Measurements from ENCODE around the gene SERPINA5. TPM values are rescaled to one million over a fixed set of nuclear protein-coding genes. Genes with fewer than 3 reads are reported as not detected.

The SERPINA5 gene, protein sequence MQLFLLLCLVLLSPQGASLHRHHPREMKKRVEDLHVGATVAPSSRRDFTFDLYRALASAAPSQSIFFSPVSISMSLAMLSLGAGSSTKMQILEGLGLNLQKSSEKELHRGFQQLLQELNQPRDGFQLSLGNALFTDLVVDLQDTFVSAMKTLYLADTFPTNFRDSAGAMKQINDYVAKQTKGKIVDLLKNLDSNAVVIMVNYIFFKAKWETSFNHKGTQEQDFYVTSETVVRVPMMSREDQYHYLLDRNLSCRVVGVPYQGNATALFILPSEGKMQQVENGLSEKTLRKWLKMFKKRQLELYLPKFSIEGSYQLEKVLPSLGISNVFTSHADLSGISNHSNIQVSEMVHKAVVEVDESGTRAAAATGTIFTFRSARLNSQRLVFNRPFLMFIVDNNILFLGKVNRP
- 0.67 and 1.3 TPM in 2 replicates for total RNA-seq

DNA sequence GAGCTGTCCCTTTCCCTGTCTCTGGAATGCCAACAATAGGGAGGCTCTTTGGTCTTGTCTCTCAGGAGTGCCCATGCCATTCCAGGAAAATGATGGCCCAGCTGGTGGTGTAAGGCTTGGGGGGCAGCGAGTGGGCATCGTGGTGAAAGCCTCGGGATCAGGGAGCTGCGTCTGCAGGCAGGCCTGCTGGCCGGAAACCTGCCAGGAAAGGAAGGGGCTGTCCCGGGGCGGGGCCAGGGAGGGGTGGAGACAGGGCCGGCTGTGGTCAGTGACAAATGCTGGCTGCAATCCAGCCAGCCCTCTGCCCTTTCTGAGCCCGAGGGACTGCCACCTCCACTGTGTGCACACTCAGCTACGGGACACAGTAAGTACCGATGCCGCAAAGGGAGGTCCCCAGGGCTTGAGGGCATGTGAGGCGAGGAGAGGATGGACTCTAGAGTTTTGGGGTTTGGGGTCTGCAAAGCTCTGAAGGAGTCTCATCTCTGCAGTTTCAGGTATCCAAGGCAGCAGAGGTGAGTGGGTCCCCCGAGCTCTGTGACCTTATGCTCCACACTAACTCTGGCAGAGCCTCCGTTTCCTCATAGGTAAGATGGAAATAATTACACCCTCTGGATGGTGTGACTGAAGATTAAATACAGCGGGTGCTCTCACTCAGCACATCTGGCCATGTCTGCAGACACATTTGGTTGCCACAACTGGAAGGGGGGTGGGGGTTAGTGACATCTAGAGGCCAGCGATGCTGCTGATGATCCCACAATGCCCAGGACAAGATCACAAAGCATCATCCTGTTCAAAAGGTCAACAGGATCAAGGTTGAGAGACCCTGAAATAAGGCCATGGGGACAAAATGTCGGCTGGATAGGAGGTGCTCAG is at the start of gene SERPINA5:
Gene SERPINA5, plus strand, starts transcription at position 300 of the 873 bp plus-strand sequence. CDS start 5,937 bp downstream, outside the sequence.
- DNase-seq (ENCODE audit: low read depth, low spot score), result no peak

DNA sequence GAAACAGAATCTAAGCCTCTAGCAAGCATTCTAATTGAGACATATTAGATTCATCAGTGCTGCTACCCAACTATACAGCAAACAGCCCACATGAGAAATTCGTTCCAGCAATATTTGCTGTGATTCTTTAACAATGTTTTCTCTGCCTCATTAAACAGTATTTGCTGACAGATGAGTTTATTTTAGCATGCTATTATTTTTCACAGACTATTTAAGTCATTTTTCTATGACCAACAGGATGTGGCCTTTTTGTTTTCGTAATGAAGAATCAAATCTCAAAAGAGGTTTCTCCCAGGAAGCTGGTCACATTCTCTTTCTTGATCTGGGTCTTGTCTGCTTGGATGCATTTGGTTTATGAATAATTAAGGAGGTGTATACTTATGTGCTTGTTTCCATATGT is 48.8 kb upstream of the SERPINA5 start:
- DNase-seq (ENCODE audit: low read depth, low spot score), result no peak

DNA sequence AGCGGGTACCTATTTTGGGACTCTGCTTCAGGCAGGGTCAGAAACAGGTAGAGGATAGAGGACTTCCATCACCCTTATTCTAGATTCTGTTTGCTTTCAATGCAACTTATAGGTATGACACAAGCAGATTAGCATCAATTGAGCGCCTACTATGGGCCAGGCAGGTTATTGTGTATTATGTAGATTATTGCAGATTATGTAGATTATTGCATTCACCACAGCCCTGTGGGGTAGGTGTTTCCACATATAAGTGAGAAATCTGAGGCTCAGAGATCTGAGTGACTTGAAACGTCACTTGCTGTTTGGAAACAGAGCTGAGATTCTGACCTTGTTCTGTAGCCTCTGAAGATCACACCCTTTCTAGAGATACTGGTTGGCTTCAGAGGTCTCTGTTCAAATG is 45.7 kb upstream of the SERPINA5 start:
- no peak for DNase-seq (ENCODE audit: low read depth, low spot score)

DNA sequence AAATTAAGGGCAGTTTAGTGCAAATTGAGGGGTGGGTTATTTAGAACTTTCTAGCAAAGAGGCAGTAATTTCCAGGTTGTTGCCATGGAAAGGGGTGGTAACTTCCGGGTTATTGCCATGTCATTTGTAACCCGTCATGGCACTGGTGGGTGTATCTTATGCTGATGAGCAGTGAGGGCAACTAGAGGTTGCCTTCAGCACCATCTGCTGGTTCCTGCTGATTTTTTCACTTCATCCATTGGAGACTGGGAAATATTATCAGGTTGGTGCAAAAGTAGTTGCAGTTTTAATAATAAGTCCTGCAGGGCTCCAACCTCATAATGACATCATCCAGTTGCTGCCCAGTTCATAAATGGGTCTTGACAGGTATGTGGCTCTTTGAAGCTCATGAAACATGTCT is 44.4 kb upstream of the SERPINA5 start:
- no peak for DNase-seq (ENCODE audit: low read depth, low spot score)

DNA sequence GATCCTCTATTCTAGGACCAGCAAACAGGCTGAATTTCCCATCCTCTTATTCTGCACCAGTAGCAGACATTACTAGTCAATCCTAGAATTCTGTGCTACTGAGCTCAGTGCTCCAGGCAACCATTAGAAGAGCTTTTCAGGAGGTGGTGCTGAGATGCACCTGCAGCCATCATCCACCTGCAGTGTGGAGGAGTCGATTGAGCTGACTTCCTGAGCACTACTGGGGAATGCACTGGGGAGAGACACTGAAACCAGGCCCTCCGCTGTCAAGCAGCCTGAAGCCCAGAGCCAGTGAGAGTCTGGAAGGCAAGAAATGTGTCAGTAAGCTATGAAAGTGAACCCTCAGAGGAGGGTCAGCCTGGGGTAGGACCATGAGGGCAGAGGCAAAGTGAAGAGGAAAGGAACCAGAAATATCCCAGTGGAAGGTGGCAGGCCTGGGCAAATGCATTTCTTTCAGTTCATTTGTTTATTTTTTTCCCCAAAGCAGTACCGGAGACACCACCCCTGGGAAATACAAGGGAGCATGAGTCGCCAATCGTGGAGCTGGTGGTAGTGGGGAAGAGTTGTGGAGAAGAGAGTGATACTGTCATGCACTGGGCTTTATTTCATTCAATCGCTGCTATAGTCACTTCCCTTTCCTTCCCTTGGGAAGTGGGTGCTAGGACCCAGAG is 43.0 kb upstream of the SERPINA5 start:
- no peak for DNase-seq (ENCODE audit: low read depth, low spot score)

DNA sequence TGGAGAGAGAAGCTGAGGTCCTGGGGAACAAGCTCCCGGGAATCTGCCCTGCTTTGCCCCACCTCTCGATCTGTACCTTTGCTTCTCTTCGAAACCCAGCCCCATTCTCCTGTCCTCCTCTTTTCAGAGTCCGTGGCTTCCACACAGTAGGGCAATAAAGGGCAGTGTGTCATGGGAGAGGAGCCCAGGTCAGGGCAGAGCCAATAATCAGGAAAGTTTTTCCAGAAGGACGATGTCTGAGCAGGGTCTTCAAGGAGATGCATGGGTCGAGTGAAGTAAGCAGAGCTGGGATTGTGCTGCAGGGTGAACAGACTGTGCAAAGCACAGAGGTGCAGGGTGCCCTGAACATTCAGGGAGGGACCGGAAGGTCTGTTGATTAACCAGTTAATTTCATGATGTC is 42.0 kb upstream of the SERPINA5 start:
- DNase-seq (ENCODE audit: low read depth, low spot score), result no peak

DNA sequence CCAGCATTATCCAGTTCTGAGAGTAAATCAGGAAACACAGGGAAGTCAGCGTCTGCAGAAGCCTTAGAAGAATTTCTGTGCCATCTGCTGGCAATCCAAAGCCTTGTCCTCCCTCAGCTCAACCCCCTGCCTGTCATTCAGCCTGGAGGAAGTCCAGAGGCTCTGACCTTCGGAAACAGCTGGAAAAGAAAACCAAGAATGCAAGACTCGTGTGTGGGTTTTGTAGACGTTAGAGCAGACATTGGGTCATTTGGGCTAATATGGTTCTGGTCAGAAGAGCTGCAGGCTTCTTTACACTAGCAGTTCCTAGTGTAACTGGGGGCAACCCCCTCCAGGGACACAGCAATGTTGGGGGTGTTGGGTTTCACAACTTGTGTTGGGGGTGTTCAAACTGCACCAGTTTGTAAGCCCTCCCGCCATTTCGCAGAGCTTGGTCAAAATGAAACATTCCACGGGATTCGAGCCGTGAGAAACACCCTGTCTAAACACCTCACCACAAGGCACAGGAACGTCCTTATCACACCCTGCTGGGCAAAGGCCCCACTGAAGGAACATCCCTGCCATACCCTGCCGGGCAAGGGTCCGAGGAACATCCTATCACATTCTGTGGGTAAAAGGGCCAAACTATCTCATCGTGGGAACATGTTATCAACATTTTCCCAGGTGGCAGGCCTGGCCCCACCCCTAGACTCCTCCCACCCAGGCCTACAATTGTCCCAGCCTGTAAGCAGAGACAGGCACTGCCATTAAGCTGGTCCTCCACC is 41.0 kb upstream of the SERPINA5 start:
- peak; percentile 50 for DNase-seq (ENCODE audit: low read depth, low spot score)

DNA sequence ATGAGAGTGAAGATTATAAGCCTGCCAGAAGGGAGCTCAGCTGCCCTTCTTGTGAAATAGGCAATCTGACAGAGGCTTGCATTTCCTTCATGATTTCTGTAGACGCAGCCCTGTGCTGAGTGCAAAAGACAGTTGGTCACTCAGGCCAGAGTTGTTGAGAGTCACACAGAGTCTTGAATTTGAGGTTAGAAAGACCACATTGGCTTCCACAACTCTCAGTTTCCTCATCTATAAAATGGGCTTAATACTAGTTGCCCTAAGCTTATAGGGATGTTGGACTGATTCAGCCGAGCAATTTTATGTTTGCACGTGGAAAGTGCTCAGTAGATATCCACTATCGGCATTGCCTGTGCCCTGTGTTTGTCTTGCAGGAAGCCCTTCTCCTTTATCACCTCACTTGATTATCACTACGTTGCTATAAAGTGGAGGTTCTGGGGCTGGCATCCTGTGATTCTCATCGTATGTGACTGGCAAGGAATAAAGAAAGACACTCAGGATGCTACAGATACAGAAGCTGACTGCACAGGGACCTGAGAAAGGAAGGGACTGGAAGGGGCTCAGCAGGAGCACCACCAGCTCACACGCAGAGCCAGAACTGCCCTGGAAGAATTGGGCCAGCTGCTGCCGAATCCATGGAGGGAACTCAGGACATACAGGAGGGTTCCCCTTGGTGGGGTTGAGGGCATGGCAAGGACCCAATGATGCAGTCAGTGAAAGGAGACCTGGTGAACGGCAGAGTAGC is 39.8 kb upstream of the SERPINA5 start:
- DNase-seq (ENCODE audit: low read depth, low spot score), result no peak

DNA sequence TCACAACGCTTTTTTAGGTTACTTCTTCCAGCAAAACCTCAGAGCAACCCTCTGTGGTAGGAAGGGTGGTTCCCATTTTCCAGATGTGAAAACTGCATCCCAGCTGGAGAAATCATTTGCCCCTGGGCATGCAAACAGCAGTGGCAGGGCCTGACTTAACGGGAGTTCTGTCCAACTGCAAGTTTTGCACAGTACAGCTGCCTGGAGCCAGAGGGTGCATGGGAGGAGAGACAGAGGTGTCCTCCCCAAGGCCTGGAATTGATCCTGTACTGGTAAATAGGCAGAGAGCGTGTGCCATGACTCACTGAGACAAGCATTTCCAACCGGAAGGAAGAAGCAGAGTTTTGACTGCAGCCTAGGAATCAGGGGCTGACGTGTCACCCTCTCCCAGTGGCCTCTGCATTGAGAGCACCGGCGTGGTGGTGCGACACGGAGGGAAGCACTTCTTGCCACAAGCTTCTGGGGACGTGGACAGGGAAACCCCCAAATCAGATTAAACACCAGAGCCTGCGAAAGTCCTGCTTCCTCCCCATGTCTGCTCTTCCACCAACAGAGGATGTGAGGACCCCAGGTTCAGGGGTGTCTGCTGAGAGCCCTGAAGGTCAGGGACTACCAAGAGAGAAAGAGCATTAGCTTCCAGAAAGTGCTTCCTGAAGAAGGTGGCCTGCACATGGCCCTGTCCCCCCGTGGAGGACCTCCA is 39.0 kb upstream of the SERPINA5 start:
- DNase-seq (ENCODE audit: low read depth, low spot score), result peak; percentile 26

DNA sequence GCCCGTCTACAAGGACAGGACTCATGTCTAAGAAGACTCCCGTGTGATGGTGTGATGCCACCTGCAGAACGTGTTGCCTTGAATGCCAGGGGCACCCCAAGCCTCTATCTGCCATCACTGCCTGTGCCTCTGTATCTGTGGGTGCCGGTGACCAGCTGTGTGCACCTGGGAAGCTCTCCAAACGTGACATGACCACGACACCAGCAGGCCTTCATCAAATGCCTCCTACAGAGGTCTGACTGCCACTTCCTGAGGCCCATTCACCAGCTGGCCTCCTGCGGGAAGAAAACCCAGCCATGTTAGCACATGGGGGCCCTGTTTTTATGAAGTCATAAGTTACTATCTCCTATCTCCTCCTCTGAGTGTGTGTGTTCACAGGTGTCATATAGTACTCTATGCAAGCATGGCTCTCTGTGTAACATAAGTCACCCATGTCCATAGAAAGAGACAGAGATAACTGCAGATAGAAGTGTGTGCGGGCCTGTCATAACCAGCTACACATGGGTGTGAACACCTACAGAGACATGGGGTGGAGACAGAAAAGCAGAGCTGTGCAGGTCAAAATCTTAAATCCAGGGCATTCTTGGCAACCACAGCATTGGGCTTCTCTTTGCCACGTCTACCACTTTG is 38.3 kb upstream of the SERPINA5 start:
- no peak for DNase-seq (ENCODE audit: low read depth, low spot score)

DNA sequence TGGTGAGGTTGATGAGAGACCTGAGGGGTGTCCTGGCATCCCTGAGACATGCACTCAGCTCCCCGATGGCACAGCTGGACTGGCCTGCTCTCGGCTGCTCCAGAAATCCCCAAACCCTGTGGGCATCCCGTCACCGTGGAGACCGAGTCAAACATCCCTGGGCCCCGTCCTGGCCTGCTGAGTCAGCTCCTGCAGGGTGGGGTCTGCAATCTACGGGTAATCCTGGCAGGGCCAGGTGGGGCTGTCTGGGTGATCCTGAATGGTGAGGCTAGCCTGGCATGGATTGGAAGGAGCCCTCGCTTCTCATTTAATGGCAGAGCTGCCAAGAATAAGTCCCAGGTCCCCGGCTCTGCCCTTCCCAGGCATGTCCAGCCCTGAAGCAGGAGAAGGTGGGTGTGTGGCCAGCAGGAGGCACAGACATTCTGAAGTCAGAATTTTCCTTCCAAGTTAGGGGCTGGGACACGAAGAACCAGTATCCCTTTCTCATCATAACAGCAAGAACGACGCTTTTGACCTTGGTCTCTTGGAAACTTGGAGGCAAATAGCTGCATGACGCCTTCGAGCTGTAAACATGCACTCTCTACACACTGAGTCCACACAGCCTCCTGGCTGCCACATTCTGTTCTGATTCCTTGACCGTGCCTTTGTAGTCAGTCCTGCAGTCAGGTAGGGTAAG is 37.6 kb upstream of the SERPINA5 start:
- no peak for DNase-seq (ENCODE audit: low read depth, low spot score)

DNA sequence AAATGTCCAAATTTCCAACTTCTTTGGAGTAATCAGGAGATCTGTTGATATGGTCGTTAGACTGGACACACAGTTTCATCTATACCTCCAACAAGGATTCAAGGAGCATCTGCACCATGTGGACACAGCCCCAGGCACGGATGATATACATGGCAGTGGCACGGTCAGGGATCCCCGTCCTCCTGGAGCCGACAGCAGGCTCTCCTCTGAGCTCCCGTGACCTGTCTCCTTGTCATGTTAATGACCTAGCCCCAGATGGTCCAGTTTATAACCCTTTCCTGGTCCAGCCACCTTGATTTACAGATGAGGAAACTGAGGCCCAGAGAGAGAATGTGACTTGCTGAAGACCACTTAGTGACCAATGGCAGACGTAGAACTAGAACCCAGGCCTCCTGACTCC is 36.5 kb upstream of the SERPINA5 start:
- no peak for DNase-seq (ENCODE audit: low read depth, low spot score)

DNA sequence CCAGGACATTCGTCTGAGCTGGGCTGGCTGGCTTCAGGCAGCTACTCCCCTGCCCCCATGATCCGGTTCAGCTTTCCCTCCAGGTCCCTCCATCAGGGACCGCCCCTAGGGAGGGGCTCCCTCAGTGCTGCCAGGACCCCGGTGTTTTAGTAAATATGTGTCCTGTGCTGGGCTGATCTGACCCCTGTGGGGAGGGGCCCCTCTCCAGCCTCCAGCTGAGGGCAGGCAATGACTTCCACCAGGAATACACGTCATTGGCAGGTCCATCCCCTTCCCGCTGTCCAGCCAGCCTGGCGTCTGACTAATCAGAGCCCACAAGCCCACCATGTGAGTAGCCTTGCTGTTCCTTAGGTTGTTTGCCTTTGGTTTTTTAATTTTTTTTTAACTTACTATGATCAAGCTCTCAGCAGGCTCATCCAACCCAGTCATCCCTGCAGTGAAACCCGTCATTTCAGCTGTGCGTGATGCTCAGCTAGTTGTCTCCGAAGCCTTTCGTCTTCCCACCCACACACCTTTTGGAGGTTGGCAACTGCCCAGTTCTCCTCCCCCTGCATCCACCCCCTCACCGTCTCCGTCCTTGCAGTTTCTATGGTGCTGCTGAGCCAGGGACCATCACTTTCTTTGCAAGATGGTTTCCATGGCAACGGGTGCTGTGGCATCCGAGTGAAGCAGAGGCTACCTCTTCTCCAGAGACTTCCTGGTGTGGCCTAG is 35.9 kb upstream of the SERPINA5 start:
- no peak for DNase-seq (ENCODE audit: low read depth, low spot score)

DNA sequence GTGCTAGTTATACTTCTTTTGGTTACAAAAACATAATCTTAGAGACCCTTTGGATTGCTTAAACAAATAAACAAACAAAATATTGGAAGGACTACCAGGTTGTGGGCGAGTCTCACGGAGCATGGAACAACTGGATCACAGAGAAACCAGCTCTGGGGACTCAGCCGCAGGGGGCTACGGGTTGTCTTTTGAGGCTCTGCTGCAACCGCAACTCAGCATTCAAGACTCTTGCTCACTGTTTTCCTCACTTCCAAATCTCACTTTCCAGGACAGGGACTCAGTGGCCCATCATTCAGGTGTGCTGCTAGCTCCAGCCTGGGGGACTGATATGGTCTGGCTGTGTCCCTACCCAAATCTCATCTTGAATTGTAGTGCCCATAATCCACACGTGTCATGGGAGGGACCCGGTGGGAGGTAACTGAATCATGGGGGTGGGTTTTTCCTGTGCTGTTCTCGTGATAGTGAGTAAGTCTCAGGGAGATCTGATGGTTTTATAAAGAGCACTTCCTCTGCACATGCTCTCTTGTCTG is 34.0 kb upstream of the SERPINA5 start:
- no peak for DNase-seq (ENCODE audit: low read depth, low spot score)

DNA sequence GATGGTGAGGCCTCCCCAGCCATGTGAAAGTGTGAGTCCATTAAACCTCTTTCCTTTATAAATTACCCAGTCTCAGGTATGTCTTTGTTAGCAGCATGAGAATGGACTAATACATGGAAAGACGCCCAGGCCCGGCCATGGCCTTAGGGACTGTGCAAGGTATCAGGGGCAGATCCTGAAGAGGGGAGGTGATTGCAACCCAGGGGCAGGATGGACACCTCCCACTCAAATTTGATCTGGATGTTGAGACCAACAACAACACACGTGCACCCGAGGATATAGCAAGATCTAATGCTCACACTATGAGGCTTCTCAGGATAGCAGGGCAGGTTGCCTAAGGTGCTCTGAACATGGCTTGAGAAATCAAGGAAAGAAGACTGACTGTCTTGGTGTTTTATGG is 33.5 kb upstream of the SERPINA5 start:
- no peak for DNase-seq (ENCODE audit: low read depth, low spot score)

DNA sequence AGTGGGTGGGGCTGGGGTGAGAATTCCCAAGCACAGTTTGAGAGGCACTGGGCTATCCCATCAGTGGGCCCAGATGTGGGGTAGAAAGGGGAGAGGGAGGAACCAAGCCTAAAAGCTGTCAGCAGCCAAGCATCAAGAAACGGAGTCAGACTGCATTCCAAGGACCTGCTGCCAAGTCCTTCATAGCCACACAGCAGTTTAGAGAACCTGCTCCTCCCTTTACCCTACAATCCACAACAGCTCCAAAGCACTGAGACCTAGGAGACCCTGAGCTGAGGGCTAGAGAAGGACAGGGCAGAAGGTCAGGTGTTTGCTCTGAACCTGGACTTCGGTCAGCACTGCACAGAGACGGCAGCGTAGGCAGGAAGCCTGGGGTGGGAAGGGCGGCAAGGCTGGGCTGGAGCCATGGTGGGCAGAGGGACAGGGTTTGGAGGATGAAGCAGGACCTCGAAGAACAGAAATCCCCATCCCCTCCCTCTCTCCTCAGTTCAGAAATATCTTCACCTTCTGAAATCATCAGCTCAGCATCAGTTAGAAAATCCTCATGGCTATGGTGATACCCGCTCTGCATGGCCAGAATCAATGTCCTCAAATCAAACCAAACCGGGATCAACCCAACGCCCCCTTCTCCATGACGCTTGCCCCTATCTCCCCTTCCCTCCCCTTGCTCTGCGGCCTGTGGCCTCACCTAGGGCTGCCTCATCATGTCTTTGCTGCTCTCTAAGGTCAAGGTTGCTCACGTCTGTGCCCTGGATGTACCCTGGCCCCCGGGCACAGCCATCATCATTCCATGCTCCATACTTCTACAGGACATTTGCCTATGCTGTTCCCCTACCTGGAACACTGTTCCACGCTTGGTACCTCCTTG is 32.9 kb upstream of the SERPINA5 start:
- no peak for DNase-seq (ENCODE audit: low read depth, low spot score)

Measured in pulmonary artery endothelial cell (primary cell).